HEK293 (cell line): ENCODE data around the gene ANKRD60.

Experiments used
- CTCF ChIA-PET: fragments of 350-600 bp; formaldehyde crosslinking; extraction: SDS; loops from one replicate; lab custom pipeline; 2021; ENCODE audit warnings: antibody characterized with exemption; lab: Yijun Ruan, JAX
- POLR2A ChIA-PET: fragments of 300-600 bp; formaldehyde crosslinking; extraction: SDS; loops from one replicate; lab custom pipeline; 2020; ENCODE audit warnings: antibody characterized with exemption, inconsistent platforms; lab: Yijun Ruan, JAX
- H3K27ac ChIP-seq: fragments of 200-500 bp; sonication (Bioruptor generic); 2 replicates; pipeline ENCODE4 v1.5.1; 2014; ENCODE audit warnings: low read depth, low read length, control low read depth, inconsistent platforms; ENCODE audit errors: extremely low read depth
- H3K36me3 ChIP-seq, 2 experiments: fragments of 200-500 bp in 1 of 2; sonication (Bioruptor generic) in 1 of 2; 1 replicate in 1 of 2; 2 replicates in 1 of 2; pipeline ENCODE4 v1.5.1; 2014 to 2017; ENCODE audit warnings: inconsistent platforms in 2 of 2, low read length in 2 of 2; ENCODE audit not compliant: control insufficient read depth in 2 of 2, insufficient read depth in 1 of 2
- H3K4me1 ChIP-seq: fragments of 200-500 bp; sonication (Bioruptor generic); 2 replicates; pipeline ENCODE4 v1.5.1; 2014; ENCODE audit warnings: mild to moderate bottlenecking, low read length, inconsistent platforms; ENCODE audit not compliant: control insufficient read depth, insufficient read depth
- H3K4me3 ChIP-seq: 2 replicates; pipeline ENCODE4 v1.5.1; 2011; ENCODE audit warnings: low read depth, mild to moderate bottlenecking, control low read depth, low read length, moderate library complexity
- H3K9me3 ChIP-seq: fragments of 200-500 bp; sonication (Bioruptor generic); 2 replicates; pipeline ENCODE4 v1.5.1; 2014; ENCODE audit warnings: low read depth, low read length, inconsistent platforms; ENCODE audit not compliant: control insufficient read depth, insufficient read depth
- FEZF1 ChIP-seq: fragments of 450-650 bp; formaldehyde crosslinking; IDR thresholded peaks from 2 replicates; pipeline ENCODE4 v1.5.1; 2016; ENCODE audit warnings: missing biosample characterization, missing genetic modification characterization
- GLIS2 ChIP-seq: fragments of 450-650 bp; formaldehyde crosslinking; IDR thresholded peaks from 2 replicates; pipeline ENCODE4 v1.5.1; 2016; ENCODE audit warnings: missing biosample characterization, missing genetic modification characterization
- INSM2 ChIP-seq: fragments of 450-650 bp; formaldehyde crosslinking; IDR thresholded peaks from 2 replicates; pipeline ENCODE4 v1.5.1; 2016; ENCODE audit warnings: missing biosample characterization, missing genetic modification characterization
- KLF9 ChIP-seq: fragments of 450-650 bp; formaldehyde crosslinking; IDR thresholded peaks from 2 replicates; pipeline ENCODE4 v1.5.1; 2016; ENCODE audit warnings: missing biosample characterization, missing genetic modification characterization, low read depth
- PATZ1 ChIP-seq: fragments of 450-650 bp; formaldehyde crosslinking; IDR thresholded peaks from 2 replicates; pipeline ENCODE4 v1.5.1; 2016; ENCODE audit warnings: missing biosample characterization, missing genetic modification characterization
- RBAK ChIP-seq: fragments of 450-650 bp; formaldehyde crosslinking; IDR thresholded peaks from 2 replicates; pipeline ENCODE4 v1.5.1; 2016; ENCODE audit warnings: missing biosample characterization, missing genetic modification characterization
- SP7 ChIP-seq: fragments of 450-650 bp; formaldehyde crosslinking; IDR thresholded peaks from 2 replicates; pipeline ENCODE4 v1.5.1; 2016; ENCODE audit warnings: missing biosample characterization, missing genetic modification characterization
- TSHZ1 ChIP-seq: fragments of 450-650 bp; formaldehyde crosslinking; IDR thresholded peaks from 2 replicates; pipeline ENCODE4 v1.5.1; 2016; ENCODE audit warnings: missing biosample characterization, missing genetic modification characterization, borderline replicate concordance
- ZBTB10 ChIP-seq: fragments of 450-650 bp; formaldehyde crosslinking; IDR thresholded peaks from 2 replicates; pipeline ENCODE4 v1.5.1; 2016; ENCODE audit warnings: missing biosample characterization, missing genetic modification characterization
- ZBTB48 ChIP-seq: fragments of 450-650 bp; formaldehyde crosslinking; IDR thresholded peaks from 2 replicates; pipeline ENCODE4 v1.5.1; 2016; ENCODE audit warnings: missing biosample characterization, missing genetic modification characterization
- ZBTB6 ChIP-seq: fragments of 450-650 bp; formaldehyde crosslinking; IDR thresholded peaks from 2 replicates; pipeline ENCODE4 v1.5.1; 2017; ENCODE audit warnings: missing biosample characterization, missing genetic modification characterization
- ZNF157 ChIP-seq: fragments of 450-650 bp; formaldehyde crosslinking; IDR thresholded peaks from 2 replicates; pipeline ENCODE4 v1.5.1; 2016; ENCODE audit warnings: missing biosample characterization, missing genetic modification characterization
- ZNF26 ChIP-seq: fragments of 450-650 bp; formaldehyde crosslinking; IDR thresholded peaks from 2 replicates; pipeline ENCODE4 v1.5.1; 2016; ENCODE audit warnings: missing biosample characterization, missing genetic modification characterization
- ZNF341 ChIP-seq: fragments of 450-650 bp; formaldehyde crosslinking; IDR thresholded peaks from 2 replicates; pipeline ENCODE4; 2016; ENCODE audit warnings: low read depth, missing biosample characterization, missing genetic modification characterization
- ZNF362 ChIP-seq: fragments of 450-650 bp; formaldehyde crosslinking; IDR thresholded peaks from 2 replicates; pipeline ENCODE4 v1.5.1; 2016; ENCODE audit warnings: missing biosample characterization, missing genetic modification characterization
- ZNF664 ChIP-seq: fragments of 450-650 bp; formaldehyde crosslinking; IDR thresholded peaks from 2 replicates; pipeline ENCODE4 v1.5.1; 2016; ENCODE audit warnings: missing biosample characterization, missing genetic modification characterization
- ZNF701 ChIP-seq: fragments of 450-650 bp; formaldehyde crosslinking; IDR thresholded peaks from 2 replicates; pipeline ENCODE4 v1.5.1; 2016; ENCODE audit warnings: missing biosample characterization, missing genetic modification characterization
- ZNF776 ChIP-seq: fragments of 450-650 bp; formaldehyde crosslinking; IDR thresholded peaks from 2 replicates; pipeline ENCODE4 v1.5.0; 2017; ENCODE audit warnings: missing biosample characterization, missing genetic modification characterization, borderline replicate concordance

Gene ANKRD60

GRCh38 chr20:58256842-58257241, 28.4 kb upstream of the ANKRD60 start:
- POLR2A ChIA-PET = no interaction called here
- Histone ChIP-seq H3K4me3 (no peak overlapping the region), H3K4me1 (no peaks in the 10 kb centered on the region), H3K36me3 (peaks cover 0 to 4% of the 10 kb centered on the region in 2 experiments; a peak in 2 of 3 replicates), H3K9me3 (no peaks in the 10 kb centered on the region), H3K27ac (no peak overlapping the region)
- TF ChIP-seq ZBTB10 (tag by site-specific recombination) = no peak
- no peak for TF ChIP-seq ZNF776 (tag by site-specific recombination)
- TF ChIP-seq ZNF664 (tag by site-specific recombination) = no peak
- no peak for TF ChIP-seq RBAK (tag by site-specific recombination)
- TF ChIP-seq KLF9 (tag by site-specific recombination) = no peak
- no peak for TF ChIP-seq ZNF362 (tag by site-specific recombination)
- no peak for TF ChIP-seq TSHZ1 (tag by site-specific recombination)
- TF ChIP-seq ZNF157 (tag by site-specific recombination) = no peak
- no peak for TF ChIP-seq ZBTB6
- TF ChIP-seq ZNF701 (tag by site-specific recombination) = no peak
- TF ChIP-seq ZNF341 (tag by site-specific recombination) = no peak
- TF ChIP-seq SP7 (tag by site-specific recombination) = no peak
- TF ChIP-seq ZNF26 (tag by site-specific recombination) = no peak
- TF ChIP-seq PATZ1 (tag by site-specific recombination) = no peak
- TF ChIP-seq ZBTB48 = no peak
- TF ChIP-seq INSM2 = no peak
- no peak for TF ChIP-seq GLIS2 (tag by site-specific recombination)
- no peak for TF ChIP-seq FEZF1 (tag by site-specific recombination)
- CTCF ChIA-PET = no interaction called here
